ENCODE measurements around the gene THRB.

Gene THRB

GRCh38 chr3:24192469-24193056 lies 302.1 kb downstream of the THRB start:
- TF ChIP-seq CTCF (IDR thresholded peaks at IDR 0.05; ENCODE audit: low read depth, low read length): no peak
- Histone ChIP-seq H3K4me1 (no peaks in the 10 kb centered on the region), H3K36me3 (no peaks in the 10 kb centered on the region), H3K4me3 (ENCODE audit: low read depth, low read length) (no peak overlapping the region), H3K9me3 (no peaks in the 10 kb centered on the region), H3K27me3 (no peaks in the 10 kb centered on the region)
- DNase-seq: no peak

GRCh38 chr3:24191801-24192403 lies 302.7 kb downstream of the THRB start:
- H3K27me3 ChIP-seq: no peaks in the 10 kb centered on the region
- no peaks in the 10 kb centered on the region for H3K4me1 ChIP-seq
- H3K36me3 ChIP-seq: no peaks in the 10 kb centered on the region
- TF ChIP-seq CTCF (IDR thresholded peaks at IDR 0.05; ENCODE audit: low read depth, low read length): no peak
- H3K9me3 ChIP-seq: no peaks in the 10 kb centered on the region
- no peak overlapping the region for H3K4me3 ChIP-seq (ENCODE audit: low read depth, low read length)
- no peak for DNase-seq

GRCh38 chr3:24190256-24190655 lies 304.4 kb downstream of the THRB start:
- DNase-seq: no peak
- no peaks in the 10 kb centered on the region for H3K27me3 ChIP-seq
- no peaks in the 10 kb centered on the region for H3K9me3 ChIP-seq
- H3K4me3 ChIP-seq (ENCODE audit: low read depth, low read length): no peak overlapping the region
- no peaks in the 10 kb centered on the region for H3K4me1 ChIP-seq
- TF ChIP-seq CTCF (IDR thresholded peaks at IDR 0.05; ENCODE audit: low read depth, low read length): no peak
- no peaks in the 10 kb centered on the region for H3K36me3 ChIP-seq

GRCh38 chr3:24185738-24186384 lies 308.8 kb downstream of the THRB start:
- H3K27me3 ChIP-seq: no peaks in the 10 kb centered on the region
- no peaks in the 10 kb centered on the region for H3K4me1 ChIP-seq
- no peaks in the 10 kb centered on the region for H3K36me3 ChIP-seq
- DNase-seq: peak; percentile 27
- TF ChIP-seq CTCF (IDR thresholded peaks at IDR 0.05; ENCODE audit: low read depth, low read length): peak; percentile 64
- H3K4me3 ChIP-seq (ENCODE audit: low read depth, low read length): no peak overlapping the region
- no peaks in the 10 kb centered on the region for H3K9me3 ChIP-seq

GRCh38 chr3:24184528-24185176 lies 310.0 kb downstream of the THRB start:
- H3K27me3 ChIP-seq: no peaks in the 10 kb centered on the region
- H3K36me3 ChIP-seq: no peaks in the 10 kb centered on the region
- DNase-seq: no peak
- no peak overlapping the region for H3K4me3 ChIP-seq (ENCODE audit: low read depth, low read length)
- no peak for TF ChIP-seq CTCF (IDR thresholded peaks at IDR 0.05; ENCODE audit: low read depth, low read length)
- H3K4me1 ChIP-seq: no peaks in the 10 kb centered on the region
- H3K9me3 ChIP-seq: no peaks in the 10 kb centered on the region

- no peaks in the 10 kb centered on the region for H3K9me3 ChIP-seq
- no peaks in the 10 kb centered on the region for H3K4me1 ChIP-seq
- H3K27me3 ChIP-seq: no peaks in the 10 kb centered on the region
- H3K36me3 ChIP-seq: no peaks in the 10 kb centered on the region
- DNase-seq: no peak
- TF ChIP-seq CTCF (IDR thresholded peaks at IDR 0.05; ENCODE audit: low read depth, low read length): no peak
- no peak overlapping the region for H3K4me3 ChIP-seq (ENCODE audit: low read depth, low read length)
Measured at GRCh38 chr3:24182756-24183155, 311.9 kb downstream of the THRB start.

Measured in BE2C (cell line).